LNCaP clone FGC (cell line): ENCODE measurements around the gene ADD2.
"Not testable (repeated sequence)": the region's sequence is repeated elsewhere in the genome, so short reads cannot be mapped to it uniquely, and the experiment has no call there.

Source experiments
- DNase-seq: peaks from one replicate; pipeline ENCODE4 v3.0.0-alpha.2; 2011; ENCODE audit warnings: low read depth
- H3K4me3 ChIP-seq: 2 replicates; pipeline ENCODE4 v1.5.1; 2011; ENCODE audit warnings: mild to moderate bottlenecking, low read depth, low read length, control low read depth
- CTCF ChIP-seq: IDR thresholded peaks from 2 replicates; pipeline ENCODE4 v1.5.1; 2012; ENCODE audit warnings: mild to moderate bottlenecking; ENCODE audit not compliant: control insufficient read depth, insufficient read depth; ENCODE audit errors: extremely low read depth

The ADD2 gene

GRCh38 chr2:70632388-70632787 is 135.6 kb downstream of the ADD2 start:
- no peak overlapping the region for H3K4me3 ChIP-seq
- TF ChIP-seq CTCF = no peak
- DNase-seq = no peak

DNA sequence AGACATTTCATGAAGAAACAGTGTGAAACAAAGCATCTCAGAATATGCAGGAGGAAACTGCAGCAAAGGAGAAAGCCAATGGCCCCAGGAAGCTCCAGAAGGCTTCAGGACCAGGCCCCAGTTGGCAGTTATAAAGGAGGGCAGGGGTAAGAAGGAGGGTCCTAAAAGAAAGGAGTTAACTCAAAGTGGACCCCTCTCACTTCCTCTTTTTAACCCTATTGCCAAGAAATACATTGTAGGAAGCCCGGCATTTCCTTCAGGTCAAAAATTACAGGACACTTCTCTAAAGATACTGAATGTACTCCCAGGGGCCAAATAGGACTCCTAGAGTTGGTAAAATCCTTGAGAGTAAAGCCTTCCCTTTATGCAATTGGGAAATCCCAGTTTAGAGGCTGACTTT is 137.2 kb downstream of the ADD2 start:
- no peak for TF ChIP-seq CTCF
- H3K4me3 ChIP-seq = no peak overlapping the region
- DNase-seq = no peak

GRCh38 chr2:70627211-70627898 is 140.6 kb downstream of the ADD2 start:
- no peak for TF ChIP-seq CTCF
- DNase-seq = peak; percentile 70
- H3K4me3 ChIP-seq = no peak overlapping the region

DNA sequence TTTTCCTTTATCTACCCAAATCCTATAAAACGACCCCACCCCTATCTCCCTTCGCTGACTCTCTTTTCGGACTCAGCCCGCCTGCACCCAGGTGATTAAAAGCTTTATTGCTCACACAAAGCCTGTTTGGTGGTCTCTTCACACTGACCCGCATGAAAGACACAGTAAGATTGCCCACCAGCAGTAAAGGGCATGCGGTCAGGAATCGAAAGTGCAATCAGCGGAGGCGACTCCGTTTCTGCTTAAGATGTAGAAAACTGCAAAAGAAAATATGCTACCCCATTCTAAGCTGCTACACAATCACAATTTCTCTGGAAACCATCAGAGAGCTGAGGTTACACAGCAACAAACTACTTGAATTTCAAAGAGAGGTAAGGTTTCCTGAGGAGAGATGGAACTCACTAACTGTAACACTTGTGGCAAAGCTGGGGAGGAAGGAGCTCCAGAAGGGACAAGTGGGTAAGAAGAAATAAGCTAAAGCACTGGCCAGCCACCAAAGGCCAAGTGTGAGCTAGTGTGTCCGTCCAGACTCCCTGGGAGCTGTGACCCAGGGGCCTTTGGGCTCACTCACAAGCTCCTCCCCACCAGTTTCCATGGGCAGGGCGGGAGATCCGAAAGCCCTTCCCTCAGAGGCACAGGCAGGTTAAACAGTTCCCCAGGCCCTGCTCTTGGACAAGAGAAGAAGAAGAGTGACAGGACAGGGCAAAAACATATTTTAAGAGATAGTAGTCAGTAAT is 141.6 kb downstream of the ADD2 start:
- TF ChIP-seq CTCF = no peak
- no peak for DNase-seq
- no peak overlapping the region for H3K4me3 ChIP-seq

DNA sequence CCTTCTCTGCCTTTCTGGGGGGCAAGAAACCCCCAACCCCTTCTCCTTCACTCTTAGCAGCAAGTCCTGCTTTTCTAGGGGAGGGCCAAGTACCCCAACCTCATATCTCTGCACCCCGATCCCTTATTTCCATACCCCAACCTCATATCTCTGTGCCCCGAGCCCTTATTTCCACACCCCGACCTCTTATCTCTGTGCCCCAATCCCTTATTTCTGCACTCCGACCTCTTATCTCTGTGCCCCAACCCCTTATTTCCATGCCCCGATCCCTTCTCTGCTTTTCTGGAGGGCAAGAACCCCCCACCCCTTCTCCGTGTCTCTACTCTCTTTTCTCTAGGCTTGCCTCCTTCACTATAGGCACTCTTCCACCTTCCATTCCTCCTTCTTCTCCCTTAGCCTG is 146.5 kb downstream of the ADD2 start:
- not testable (repeated sequence) for DNase-seq, H3K4me3 ChIP-seq

DNA sequence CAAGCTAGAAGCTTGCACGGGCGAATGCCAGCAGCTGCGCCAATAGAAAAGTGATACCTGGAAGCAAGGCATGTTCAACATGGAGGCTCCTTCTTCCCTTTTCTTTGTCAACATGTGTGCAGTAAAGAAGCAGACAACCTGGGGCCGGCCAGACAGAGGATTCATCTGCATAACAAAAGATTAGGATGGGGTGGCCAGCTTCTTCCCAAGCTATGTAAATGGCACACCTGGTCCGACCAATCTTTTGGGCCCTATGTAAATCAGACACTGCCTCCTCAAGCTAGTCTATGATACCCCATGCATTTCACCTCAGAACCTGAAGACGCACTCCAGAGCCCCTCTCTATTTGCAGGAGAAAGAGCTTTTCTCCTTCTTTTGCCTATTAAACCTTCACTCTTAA is 148.0 kb downstream of the ADD2 start:
- TF ChIP-seq CTCF = no peak
- DNase-seq = no peak

DNA sequence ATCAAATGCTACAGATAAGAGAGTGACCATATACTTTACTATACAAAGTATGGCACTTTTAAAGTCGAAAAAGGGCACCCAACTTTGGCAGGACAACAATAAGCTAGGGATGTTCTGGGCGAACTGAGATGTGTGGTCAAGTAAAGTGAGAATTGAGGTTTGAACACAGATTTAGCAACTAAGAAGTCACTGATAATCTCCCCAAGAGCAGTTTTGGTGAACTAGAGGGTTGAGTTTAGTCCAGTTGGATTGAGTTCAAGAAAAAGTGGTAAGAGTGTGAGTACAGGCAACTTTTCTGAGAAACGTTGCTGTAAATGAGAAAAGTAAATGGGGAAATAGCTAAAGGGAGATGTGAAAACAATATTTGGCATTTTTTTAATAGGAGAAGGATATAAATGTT is 148.8 kb downstream of the ADD2 start:
- no peak overlapping the region for H3K4me3 ChIP-seq
- DNase-seq = no peak
- TF ChIP-seq CTCF = no peak

More for the DNA sequence above, 148.0 kb downstream of the ADD2 start:
- H3K4me3 ChIP-seq = no peak overlapping the region
